Articular chondrocyte of knee joint (primary cell): Measurements from ENCODE around the gene GFRAL. TPM values are rescaled to one million over a fixed set of nuclear protein-coding genes. Genes with fewer than 3 reads are reported as not detected.

Experiments used
- total RNA-seq: library from RNA; depleted of rRNA; stranded (reverse); fragments of >200 nt; gene quantifications from 2 replicates; pipeline ENCODE4 v1.2.3, GENCODE V29; 2012

GFRAL gene, protein sequence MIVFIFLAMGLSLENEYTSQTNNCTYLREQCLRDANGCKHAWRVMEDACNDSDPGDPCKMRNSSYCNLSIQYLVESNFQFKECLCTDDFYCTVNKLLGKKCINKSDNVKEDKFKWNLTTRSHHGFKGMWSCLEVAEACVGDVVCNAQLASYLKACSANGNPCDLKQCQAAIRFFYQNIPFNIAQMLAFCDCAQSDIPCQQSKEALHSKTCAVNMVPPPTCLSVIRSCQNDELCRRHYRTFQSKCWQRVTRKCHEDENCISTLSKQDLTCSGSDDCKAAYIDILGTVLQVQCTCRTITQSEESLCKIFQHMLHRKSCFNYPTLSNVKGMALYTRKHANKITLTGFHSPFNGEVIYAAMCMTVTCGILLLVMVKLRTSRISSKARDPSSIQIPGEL
- not detected in 2 replicates for total RNA-seq

GRCh38 chr6:55327169-55327568 is at the start of gene GFRAL:
TSS of gene GFRAL (plus strand) at chr6:55327469. CDS start at chr6:55327555, 86 bp downstream.

Other genes starting within 250 kb of the GFRAL start
- gene HCRTR2, start 153.0 kb upstream of the GFRAL start, total RNA-seq: not detected in 2 replicates